ENCODE measurements around the gene EML1.

EML1 gene

GRCh38 chr14:99793213-99794150 is at the start of gene EML1:
Gene EML1, plus strand, starts transcription at chr14:99793413. Its CDS starts 64 bp downstream, at chr14:99793477.
- DNase-seq (ENCODE audit: low read depth, low spot score), result peak; percentile 6

GRCh38 chr14:99744199-99744872 is 48.9 kb upstream of the EML1 start:
- no peak for DNase-seq (ENCODE audit: low read depth, low spot score)

- DNase-seq (ENCODE audit: low read depth, low spot score), result no peak
These were observed 48.4 kb upstream of the EML1 start for GRCh38 chr14:99744873-99745224.

- DNase-seq (ENCODE audit: low read depth, low spot score), result no peak
These were observed 47.8 kb upstream of the EML1 start for GRCh38 chr14:99745307-99745951.

GRCh38 chr14:99747167-99747566 is 46.0 kb upstream of the EML1 start:
- no peak for DNase-seq (ENCODE audit: low read depth, low spot score)

GRCh38 chr14:99747582-99748330 is 45.5 kb upstream of the EML1 start:
- DNase-seq (ENCODE audit: low read depth, low spot score), result no peak

- no peak for DNase-seq (ENCODE audit: low read depth, low spot score)
These were observed 44.7 kb upstream of the EML1 start for GRCh38 chr14:99748529-99748928.

GRCh38 chr14:99749142-99749541 is 44.1 kb upstream of the EML1 start:
- DNase-seq (ENCODE audit: low read depth, low spot score), result no peak

- no peak for DNase-seq (ENCODE audit: low read depth, low spot score)
These were observed 43.2 kb upstream of the EML1 start for GRCh38 chr14:99749763-99750715.

- DNase-seq (ENCODE audit: low read depth, low spot score), result no peak
These were observed 42.3 kb upstream of the EML1 start for GRCh38 chr14:99750746-99751450.

GRCh38 chr14:99751539-99752485 is 41.4 kb upstream of the EML1 start:
- no peak for DNase-seq (ENCODE audit: low read depth, low spot score)

- no peak for DNase-seq (ENCODE audit: low read depth, low spot score)
These were observed 40.6 kb upstream of the EML1 start for GRCh38 chr14:99752486-99753121.

GRCh38 chr14:99753225-99754140 is 39.7 kb upstream of the EML1 start:
- no peak for DNase-seq (ENCODE audit: low read depth, low spot score)

GRCh38 chr14:99754141-99755067 is 38.8 kb upstream of the EML1 start:
- DNase-seq (ENCODE audit: low read depth, low spot score), result no peak

- DNase-seq (ENCODE audit: low read depth, low spot score), result no peak
These were observed 38.2 kb upstream of the EML1 start for GRCh38 chr14:99755068-99755405.
